Activated naive CD4-positive, alpha-beta T cell (primary cell): ENCODE measurements around the gene CD99.

Experiments used
- DNase-seq, 4 experiments: peaks; one replicate each; lab custom pipeline; 2025; lab: John Stamatoyannopoulos, UW

Gene CD99

GRCh38 chrX:2676794-2677675 is 14.1 kb upstream of the CD99 start:
- DNase-seq: no peak

- DNase-seq: no peak
These were observed 13.3 kb upstream of the CD99 start for GRCh38 chrX:2677764-2678163.

- DNase-seq: no peak
These were observed 12.5 kb upstream of the CD99 start for GRCh38 chrX:2678583-2678982.

- no peak for DNase-seq
These were observed 11.3 kb upstream of the CD99 start for GRCh38 chrX:2679534-2680485.

GRCh38 chrX:2680486-2681348 is 10.4 kb upstream of the CD99 start:
- DNase-seq: no peak

- DNase-seq: no peak
These were observed 8.4 kb upstream of the CD99 start for GRCh38 chrX:2682565-2683177.

- no peak for DNase-seq
These were observed 6.8 kb upstream of the CD99 start for GRCh38 chrX:2684256-2684655.

GRCh38 chrX:2685886-2686285 is 5.2 kb upstream of the CD99 start:
- DNase-seq: no peak

GRCh38 chrX:2689773-2690666 is 1.1 kb upstream of the CD99 start:
- no peak for DNase-seq

GRCh38 chrX:2691543-2692220 is 587 bp downstream of the CD99 start:
- DNase-seq: no peak

GRCh38 chrX:2692221-2693112 is 1.4 kb downstream of the CD99 start:
- DNase-seq: no peak

GRCh38 chrX:2693113-2694002 is 2.3 kb downstream of the CD99 start:
- DNase-seq: no peak

- no peak for DNase-seq
These were observed 3.8 kb downstream of the CD99 start for GRCh38 chrX:2694914-2695267.

GRCh38 chrX:2696698-2697215 is 5.7 kb downstream of the CD99 start:
- no peak for DNase-seq

GRCh38 chrX:2697306-2697705 is 6.2 kb downstream of the CD99 start:
- no peak for DNase-seq

- DNase-seq: no peak
These were observed 6.7 kb downstream of the CD99 start for GRCh38 chrX:2697741-2698299.

GRCh38 chrX:2698604-2699003 is 7.5 kb downstream of the CD99 start:
- DNase-seq: no peak
